ENCODE measurements around the gene CLPTM1.
"Not testable (repeated sequence)": the region's sequence is repeated elsewhere in the genome, so short reads cannot be mapped to it uniquely, and the experiment has no call there.

The CLPTM1 gene

DNA sequence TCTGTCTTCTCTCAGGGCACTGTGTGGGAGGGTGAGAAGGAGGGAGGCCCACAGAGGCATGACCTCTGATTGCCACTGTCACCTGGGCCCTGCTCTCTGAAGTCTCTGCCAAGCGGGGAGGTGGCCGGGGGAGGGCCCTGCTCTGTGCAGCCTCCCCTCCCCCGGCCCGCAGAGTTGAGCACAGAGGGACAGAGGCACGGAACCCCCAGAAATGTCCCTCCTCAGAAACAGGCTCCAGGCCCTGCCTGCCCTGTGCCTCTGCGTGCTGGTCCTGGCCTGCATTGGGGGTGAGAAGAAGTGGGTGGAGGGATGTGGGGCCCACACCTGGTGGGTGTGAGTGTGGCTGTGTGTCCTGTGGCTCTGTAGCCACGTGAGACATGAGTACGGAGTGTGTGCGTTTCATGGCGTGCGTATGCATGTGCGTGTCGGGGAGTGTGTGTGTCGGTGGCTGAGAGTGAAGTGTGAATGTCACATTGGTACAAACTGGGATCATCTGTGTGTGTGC is 13.1 kb upstream of the CLPTM1 start, which contains the start of gene APOC4:
Gene APOC4, plus strand, starts transcription at position 171 of the 505 bp plus-strand sequence. Its CDS starts 41 bp downstream, at position 212.
- in situ Hi-C loops (cut with MboI; ENCODE audit: low sequenced_read_pairs) = no loop called here

GRCh38 chr19:44943801-44944249 is 11.4 kb upstream of the CLPTM1 start:
- in situ Hi-C loops (cut with MboI; ENCODE audit: low sequenced_read_pairs) = no loop called here

GRCh38 chr19:44947041-44947581 is 8.1 kb upstream of the CLPTM1 start:
- in situ Hi-C loops (cut with MboI; ENCODE audit: low sequenced_read_pairs) = loop anchor here (5.0 kb wide), 1 partner anchor 35 kb away; the partner anchor contains the start of gene APOC1

GRCh38 chr19:44948237-44948636 is 6.9 kb upstream of the CLPTM1 start:
- in situ Hi-C loops (cut with MboI; ENCODE audit: low sequenced_read_pairs) = loop anchor here (5.0 kb wide), 1 partner anchor 36 kb away; the partner anchor contains the start of gene APOC1

DNA sequence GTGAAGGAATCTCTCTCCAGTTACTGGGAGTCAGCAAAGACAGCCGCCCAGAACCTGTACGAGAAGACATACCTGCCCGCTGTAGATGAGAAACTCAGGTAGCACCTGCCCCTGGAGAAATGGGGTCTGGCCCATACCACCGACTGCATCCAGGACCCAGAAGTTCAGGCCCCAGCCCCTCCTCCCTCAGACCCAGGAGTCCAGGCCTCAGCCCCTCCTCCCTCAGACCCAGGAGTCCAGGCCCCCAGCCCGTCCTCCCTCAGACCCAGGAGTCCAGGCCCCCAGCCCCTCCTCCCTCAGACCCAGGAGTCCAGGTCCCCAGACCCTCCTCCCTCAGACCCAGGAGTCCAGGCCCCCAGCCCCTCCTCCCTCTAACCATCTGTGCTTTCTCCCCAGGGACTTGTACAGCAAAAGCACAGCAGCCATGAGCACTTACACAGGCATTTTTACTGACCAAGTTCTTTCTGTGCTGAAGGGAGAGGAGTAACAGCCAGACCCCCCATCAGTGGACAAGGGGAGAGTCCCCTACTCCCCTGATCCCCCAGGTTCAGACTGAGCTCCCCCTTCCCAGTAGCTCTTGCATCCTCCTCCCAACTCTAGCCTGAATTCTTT is 6.3 kb upstream of the CLPTM1 start:
- in situ Hi-C loops (cut with MboI; ENCODE audit: low sequenced_read_pairs) = loop anchor here (5.0 kb wide), 1 partner anchor 37 kb away; the partner anchor contains the start of gene APOC1

GRCh38 chr19:44949550-44949949 is 5.6 kb upstream of the CLPTM1 start:
- in situ Hi-C loops (cut with MboI; ENCODE audit: low sequenced_read_pairs) = loop anchor here (5.0 kb wide), 1 partner anchor 37 kb away; the partner anchor contains the start of gene APOC1

- in situ Hi-C loops (cut with MboI; ENCODE audit: low sequenced_read_pairs) = no loop called here
Measured at GRCh38 chr19:44951179-44952159, 3.7 kb upstream of the CLPTM1 start.

- in situ Hi-C loops (cut with MboI; ENCODE audit: low sequenced_read_pairs) = no loop called here
Measured at GRCh38 chr19:44954278-44954648, 917 bp upstream of the CLPTM1 start.

DNA sequence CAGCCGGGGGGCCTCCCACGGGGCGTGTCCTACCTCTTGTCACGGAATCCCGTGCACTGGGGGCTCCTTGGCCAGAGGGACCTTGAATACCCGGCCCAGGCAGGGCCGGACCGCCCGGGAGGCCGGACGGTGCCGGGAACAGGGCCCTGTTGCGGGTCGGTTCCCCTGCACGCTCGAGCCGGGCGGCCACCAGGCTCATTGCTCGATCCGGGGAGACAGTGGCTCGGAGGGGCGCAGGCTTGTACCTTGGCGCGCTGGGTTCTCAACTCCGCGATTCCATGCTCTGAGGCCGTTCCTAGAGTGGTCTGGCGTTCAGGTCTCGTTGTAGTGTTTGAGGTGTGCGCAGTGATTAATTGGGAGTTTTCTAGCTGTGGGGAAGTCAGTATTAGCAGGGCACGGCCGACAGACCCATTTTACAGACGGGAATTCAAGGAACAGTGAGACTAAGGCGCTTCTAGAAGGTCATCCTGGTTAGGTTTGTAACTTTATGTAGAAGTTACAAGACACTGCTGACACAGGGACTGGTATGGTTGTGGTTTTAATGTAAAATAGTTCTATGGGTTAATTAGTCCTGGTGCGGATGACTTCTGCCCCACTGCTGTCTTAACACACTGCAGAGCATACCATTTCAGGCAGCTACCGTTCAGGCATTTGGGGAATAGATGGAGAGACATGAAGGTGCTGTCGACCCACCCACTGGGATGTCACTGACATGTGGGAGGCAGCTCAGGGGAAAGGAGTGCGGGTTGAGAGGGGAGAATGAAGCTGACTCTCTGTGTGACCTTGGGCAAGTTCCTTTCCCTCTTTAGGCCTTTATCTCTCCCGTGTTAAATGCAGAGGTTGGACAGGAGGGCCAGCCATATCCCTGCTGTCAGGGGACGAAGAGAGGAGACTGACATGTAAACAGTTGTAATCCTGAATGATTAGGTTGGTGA is 592 bp downstream of the CLPTM1 start:
- in situ Hi-C loops (cut with MboI; ENCODE audit: low sequenced_read_pairs) = no loop called here

- in situ Hi-C loops (cut with MboI; ENCODE audit: low sequenced_read_pairs) = no loop called here
Measured at GRCh38 chr19:44957526-44957925, 2.3 kb downstream of the CLPTM1 start.

GRCh38 chr19:44958090-44958489 is 2.9 kb downstream of the CLPTM1 start:
- in situ Hi-C loops (cut with MboI; ENCODE audit: low sequenced_read_pairs) = no loop called here

DNA sequence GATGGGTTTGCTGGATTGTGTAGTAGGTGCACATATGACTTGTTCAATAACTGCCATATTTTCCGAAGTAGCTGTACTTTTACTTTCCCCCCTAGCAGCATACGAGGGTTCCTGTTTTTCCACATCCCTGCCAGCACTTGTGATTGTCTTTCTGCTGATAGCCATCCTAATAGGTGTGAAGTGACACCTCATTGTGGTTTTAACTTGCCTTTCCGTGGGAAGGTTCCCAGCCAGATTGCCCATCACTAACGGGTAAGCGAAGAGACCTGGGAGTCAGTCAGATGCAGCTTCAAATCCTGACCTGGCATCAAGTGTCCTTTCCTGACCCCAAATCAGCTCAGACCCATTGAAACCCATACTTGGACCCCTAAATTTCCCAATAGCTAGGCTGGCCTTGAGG is 4.5 kb downstream of the CLPTM1 start:
- in situ Hi-C loops (cut with MboI; ENCODE audit: low sequenced_read_pairs) = no loop called here

DNA sequence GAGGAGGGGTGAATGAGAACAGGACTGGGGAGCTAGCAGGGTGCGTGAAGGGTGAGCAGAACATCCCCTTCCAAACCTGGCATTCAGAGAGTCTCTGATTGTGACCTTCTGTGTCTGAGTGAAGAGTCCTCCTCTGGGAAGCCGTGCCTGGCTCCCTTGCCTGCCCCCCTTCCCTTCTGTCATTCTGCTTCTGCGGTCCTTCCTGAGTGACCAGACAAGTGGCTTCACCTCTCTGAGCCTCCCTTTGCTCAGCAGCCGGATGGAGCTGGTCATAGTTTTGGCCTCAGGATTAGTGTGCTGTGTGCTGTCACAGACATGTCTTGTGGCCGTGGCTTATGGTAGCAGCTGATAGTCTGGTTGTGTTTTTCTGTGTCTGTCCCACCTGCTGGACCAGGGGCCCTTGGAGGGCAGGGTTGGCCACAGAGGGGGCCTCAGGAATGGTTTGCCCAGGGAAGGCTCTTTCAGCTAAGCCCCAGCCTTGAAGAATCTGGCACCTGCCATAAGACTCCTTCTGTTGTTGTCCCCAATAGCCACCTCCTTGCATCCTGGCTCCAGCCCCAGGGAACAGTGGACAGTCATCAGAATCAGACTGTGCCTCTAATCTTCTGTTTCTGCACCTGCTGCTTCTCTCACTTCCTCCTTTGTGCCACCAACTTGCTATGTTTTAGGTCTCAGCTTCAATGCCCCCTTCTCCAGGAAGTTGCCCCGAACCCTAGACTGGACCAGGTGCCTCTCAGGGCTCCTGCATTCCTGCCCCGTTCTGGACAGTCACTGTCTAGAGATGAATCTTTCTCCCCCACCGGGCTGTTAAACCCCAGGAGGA is 5.9 kb downstream of the CLPTM1 start:
- in situ Hi-C loops (cut with MboI; ENCODE audit: low sequenced_read_pairs) = no loop called here

GRCh38 chr19:44961821-44962220 is 6.6 kb downstream of the CLPTM1 start:
- in situ Hi-C loops (cut with MboI; ENCODE audit: low sequenced_read_pairs) = no loop called here

DNA sequence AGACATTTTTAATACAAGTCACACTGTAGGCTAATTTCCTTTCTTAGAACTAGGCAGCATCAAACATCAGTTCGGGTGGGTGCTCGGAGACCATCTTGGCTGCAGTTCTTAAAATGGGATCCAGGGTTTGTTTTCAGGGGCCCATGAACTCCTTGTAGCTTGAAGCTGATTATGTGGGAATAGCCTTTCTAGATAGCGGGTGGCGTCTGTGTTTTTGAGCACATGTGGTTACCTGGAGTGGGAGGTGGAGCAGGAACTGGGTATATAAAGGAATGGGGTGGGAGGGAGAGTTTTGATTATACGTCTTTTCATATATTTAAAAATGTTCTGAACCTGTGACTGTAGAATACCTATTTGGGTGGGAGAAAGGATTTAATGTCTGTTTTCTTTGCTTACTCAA is 12.9 kb downstream of the CLPTM1 start:
- in situ Hi-C loops (cut with MboI; ENCODE audit: low sequenced_read_pairs) = no loop called here

DNA sequence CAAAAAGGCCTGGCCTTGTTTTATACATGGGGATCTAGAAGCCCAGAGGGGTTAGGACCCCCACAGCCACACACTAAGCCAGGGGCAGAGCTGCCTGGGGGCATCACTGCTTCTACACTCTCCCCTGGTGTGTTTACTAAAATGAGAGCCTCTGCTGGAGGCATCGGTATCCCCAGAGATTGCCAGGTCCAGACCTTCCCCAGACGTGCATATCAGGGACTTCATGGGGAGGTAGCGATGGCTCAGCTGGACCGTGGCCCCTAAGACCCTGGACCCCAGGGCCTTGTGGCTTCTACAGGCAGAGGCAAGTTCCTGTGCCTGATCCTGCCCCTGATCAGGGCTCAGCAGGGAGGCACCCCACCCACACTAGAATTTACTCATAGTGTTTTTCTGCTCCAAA is 13.5 kb downstream of the CLPTM1 start:
- in situ Hi-C loops (cut with MboI; ENCODE audit: low sequenced_read_pairs) = no loop called here

- in situ Hi-C loops (cut with MboI; ENCODE audit: low sequenced_read_pairs) = no loop called here
Measured at GRCh38 chr19:44969437-44969836, 14.3 kb downstream of the CLPTM1 start.

- in situ Hi-C loops (cut with MboI; ENCODE audit: low sequenced_read_pairs) = not testable (repeated sequence)
Measured at GRCh38 chr19:44971451-44971850, 16.3 kb downstream of the CLPTM1 start.

DNA sequence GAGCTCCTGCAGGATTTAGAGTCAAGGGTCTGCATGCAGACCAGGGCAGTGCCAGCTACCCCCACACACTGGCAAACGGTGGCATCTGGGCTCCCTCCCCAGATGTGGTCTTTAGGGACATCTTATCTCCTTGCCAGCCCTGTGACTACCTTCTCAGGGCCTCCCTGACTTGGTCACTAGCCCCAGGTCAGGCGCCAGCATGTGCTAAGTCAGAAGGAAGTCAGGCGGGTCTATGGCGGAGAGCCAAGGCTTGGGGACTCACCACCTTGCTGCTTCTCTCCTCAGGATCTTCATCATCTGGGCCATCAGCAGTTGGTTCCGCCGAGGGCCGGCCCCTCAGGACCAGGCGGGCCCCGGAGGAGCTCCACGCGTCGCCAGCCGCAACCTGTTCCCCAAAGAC is 17.6 kb downstream of the CLPTM1 start:
- in situ Hi-C loops (cut with MboI; ENCODE audit: low sequenced_read_pairs) = no loop called here

Measured in HL-60/S4 (cell line).